Caki2 (cell line): ENCODE results near the gene CDC42EP3. TPM values are rescaled to one million over a fixed set of nuclear protein-coding genes. Genes with fewer than 3 reads are reported as not detected.

Experiments used
- DNase-seq: peaks from one replicate; pipeline ENCODE4 v3.0.0-alpha.2; 2015; ENCODE audit warnings: low read depth
- in situ Hi-C: cut with HindIII; loops from 2 replicates; pipeline ENCODE4 v1.10.0; 2016; ENCODE audit warnings: low sequenced_read_pairs, low pct_unique_long_range_greater_than_20kb, mixed read lengths
- total RNA-seq: library from RNA; depleted of rRNA; stranded (reverse); fragments of >200 nt; shearing (Covaris generic); gene quantifications from 2 replicates; pipeline ENCODE4 v1.2.3, GENCODE V29; 2014; ENCODE audit warnings: low replicate concordance

The CDC42EP3 gene
- total RNA-seq, 1 experiment from 2014 or later, result 41.0 TPM

- no peak for DNase-seq
- in situ Hi-C loops, result no loop called here
These were observed 7.2 kb downstream of the CDC42EP3 start for GRCh38 chr2:37664231-37664643.

- no peak for DNase-seq
- in situ Hi-C loops, result no loop called here
These were observed 8.1 kb downstream of the CDC42EP3 start for GRCh38 chr2:37663390-37663789.

DNA sequence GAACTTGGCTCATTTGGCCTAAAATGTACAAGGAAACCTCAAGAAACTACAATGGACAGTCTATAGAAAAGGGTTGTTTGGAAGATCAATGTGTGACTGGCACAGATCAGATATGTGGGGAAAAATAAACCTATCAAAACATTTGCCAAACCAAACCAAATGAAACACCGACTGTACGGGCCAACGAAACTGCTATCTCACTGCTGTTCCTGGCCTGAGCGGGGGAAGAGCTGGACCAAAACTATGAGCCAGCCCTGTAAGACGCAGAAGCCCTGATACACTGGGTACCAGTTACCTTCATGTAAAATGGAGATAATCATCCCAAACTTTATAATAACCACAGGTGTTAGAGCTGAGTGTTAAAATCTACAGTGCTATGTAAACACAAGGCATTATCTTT is 11.7 kb downstream of the CDC42EP3 start:
- in situ Hi-C loops, result no loop called here
- no peak for DNase-seq

GRCh38 chr2:37658682-37659081 is 12.8 kb downstream of the CDC42EP3 start:
- no peak for DNase-seq
- in situ Hi-C loops, result no loop called here

DNA sequence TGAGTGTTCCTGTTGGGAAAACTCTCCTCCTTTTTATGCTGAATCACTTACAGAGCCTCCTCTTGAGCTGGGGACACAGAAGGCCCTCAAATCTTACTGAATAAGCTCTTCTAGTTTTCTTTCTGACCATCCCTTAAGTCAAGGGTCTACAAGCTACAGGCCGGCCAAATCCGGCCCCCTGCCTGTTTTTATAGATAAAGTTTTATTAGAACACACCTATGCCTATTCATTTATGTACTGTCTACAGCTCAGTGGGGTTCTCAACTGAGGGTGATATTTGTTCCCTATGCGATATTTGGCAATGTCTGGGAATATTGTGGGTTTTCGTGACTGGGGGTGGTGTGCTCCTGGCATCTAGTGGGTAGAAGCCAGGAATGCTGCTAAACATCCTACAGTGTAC is 14.0 kb downstream of the CDC42EP3 start:
- no peak for DNase-seq
- in situ Hi-C loops, result no loop called here

DNA sequence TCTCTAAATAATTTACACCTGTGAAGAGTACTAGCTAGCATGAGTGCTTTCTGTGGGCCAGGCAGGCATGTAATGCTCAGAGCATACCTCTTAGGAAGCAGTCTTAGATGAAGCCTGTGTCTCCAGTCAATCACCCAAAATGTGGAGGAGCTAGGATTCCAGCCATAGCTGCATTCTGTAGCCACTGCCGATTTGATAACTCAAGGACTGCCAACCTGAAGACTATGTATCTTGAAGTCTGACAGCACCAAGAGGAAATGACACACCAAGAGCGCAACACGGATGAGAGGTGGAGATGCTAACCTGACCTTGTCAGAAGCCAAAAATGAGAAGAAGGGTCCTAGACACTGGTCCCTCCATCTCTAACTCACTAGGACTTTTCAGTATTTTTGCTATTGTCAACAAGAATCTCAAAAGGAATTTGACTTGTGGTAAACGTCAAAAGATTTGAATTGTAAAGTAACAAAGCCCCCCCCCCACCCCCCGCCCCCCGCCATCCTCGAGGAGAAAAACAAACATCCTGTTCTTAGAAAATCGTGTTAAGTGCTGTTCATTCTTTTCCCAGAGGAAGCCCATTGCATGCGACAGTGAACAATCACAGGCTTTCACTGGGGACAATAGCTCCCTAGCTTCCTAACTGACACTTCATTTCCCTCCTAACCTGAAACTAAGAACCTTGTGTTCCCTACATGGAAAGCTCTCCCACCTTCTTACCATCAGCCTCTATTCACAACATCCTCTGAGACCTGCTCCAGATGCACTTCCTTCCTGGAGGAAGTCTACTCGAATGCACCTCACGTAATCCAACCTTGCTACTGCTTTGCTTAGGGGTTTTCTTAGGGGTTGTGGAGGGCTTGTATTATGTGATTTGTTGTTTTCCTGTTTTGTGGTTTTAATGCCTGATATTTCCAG is 14.7 kb downstream of the CDC42EP3 start:
- in situ Hi-C loops, result no loop called here
- no peak for DNase-seq

GRCh38 chr2:37654932-37655841 is 16.3 kb downstream of the CDC42EP3 start:
- in situ Hi-C loops, result no loop called here
- no peak for DNase-seq

DNA sequence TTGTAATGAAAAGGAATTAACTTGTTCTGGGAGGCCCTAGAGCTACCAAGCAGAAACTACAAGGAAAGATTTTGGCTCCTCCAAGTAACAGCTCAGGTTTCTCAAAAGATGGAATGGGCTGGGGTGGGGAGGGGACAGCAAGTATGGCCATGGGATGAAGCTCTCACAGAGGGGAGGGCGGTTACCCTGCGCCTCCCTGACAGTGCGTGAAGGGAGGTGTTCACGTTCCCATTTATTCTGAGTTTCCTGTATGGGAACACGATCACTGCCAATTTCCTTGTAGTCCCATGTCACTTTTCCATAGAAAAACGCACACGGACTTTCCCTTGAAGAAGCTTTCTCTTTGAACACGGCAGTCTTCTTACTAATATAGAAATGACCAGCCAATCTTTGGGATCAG is 17.0 kb downstream of the CDC42EP3 start:
- in situ Hi-C loops, result no loop called here
- DNase-seq, result no peak

- DNase-seq, result no peak
- in situ Hi-C loops, result no loop called here
These were observed 17.6 kb downstream of the CDC42EP3 start for GRCh38 chr2:37653805-37654378.

DNA sequence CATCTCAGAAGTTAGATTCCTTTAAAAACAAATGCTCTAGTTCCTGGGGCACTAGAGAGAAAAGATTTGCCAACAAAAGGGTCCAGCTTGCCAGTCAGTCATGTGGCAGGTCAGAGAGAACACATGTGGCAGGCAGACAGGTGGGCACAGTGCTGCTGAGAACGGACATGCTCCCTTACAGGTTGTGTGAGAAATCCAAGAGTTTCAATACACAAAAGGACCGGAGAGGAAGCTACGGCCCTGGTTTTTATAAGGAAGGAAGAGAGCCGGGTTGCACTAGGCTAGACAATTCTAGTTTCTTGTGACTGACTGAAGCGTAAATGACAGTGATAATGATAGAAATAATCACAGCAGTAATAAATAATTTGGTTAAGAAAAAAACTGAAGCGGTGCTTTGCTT is 18.3 kb downstream of the CDC42EP3 start:
- no peak for DNase-seq
- in situ Hi-C loops, result no loop called here

DNA sequence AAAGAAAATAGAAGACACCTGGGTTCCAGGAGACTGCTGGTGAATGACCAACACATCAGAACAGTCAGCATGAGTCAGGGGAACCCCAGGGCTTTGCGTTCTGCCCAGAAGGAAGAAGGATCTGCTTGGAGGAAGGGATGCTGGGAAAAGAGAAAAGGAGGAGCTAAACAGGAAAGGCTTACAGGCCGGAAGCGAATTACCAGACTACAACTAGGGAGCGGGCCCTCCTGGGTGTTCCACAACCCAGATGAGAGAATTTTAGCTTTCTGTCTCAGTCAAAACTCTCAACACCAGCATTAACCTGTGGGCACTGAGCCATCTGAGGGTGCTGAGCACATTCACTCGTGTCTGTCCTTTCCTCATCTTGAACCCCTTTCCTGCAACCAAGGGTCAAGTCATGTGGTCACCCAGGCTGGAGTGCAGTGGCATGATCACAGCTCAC is 19.2 kb downstream of the CDC42EP3 start:
- DNase-seq, result peak; percentile 92
- in situ Hi-C loops, result no loop called here

GRCh38 chr2:37650548-37651093 is 20.8 kb downstream of the CDC42EP3 start:
- no peak for DNase-seq
- in situ Hi-C loops, result no loop called here

- DNase-seq, result no peak
- in situ Hi-C loops, result no loop called here
These were observed 21.9 kb downstream of the CDC42EP3 start for GRCh38 chr2:37649518-37649917.

GRCh38 chr2:37648331-37649011 is 23.0 kb downstream of the CDC42EP3 start:
- in situ Hi-C loops, result no loop called here
- DNase-seq, result no peak

DNA sequence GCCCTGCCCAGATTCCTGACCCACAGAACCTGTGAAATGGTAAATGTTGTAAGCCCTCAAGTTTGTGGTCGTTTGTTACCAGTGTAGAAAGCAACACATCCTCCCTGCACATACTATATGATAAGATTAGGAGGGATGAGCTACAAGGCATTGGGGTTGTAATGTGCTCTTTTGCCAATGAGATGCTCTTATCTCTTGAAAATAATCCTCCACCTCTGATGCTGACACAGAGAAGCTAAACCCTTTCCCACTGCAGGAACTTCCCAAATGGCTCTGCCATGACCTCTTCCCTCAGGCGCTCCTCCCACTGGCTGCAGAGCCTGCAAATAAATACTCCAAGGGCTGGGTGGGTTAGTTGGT is 23.5 kb downstream of the CDC42EP3 start:
- DNase-seq, result no peak
- in situ Hi-C loops, result no loop called here

DNA sequence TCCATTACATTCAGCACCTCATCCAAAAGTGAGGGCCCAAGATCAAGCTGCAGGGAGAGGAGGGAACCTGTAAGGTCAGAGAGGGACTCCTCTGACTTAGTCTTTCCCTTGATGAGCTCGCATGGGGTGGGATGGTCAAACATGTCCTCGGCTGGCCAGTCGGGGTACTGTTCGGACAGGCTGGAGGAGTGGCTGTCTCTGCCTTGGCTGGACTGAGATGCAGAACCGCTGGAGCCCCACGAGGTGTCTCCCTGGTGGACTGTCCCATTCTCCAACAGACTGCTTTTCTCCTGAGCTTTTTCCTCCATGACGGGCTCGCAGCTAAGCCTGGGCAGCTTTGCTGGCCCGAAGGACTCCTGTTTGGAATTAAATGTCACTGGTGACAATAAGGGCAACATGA is 25.6 kb downstream of the CDC42EP3 start:
- in situ Hi-C loops, result no loop called here
- DNase-seq, result no peak

- in situ Hi-C loops, result no loop called here
- DNase-seq, result no peak
These were observed 26.1 kb downstream of the CDC42EP3 start for GRCh38 chr2:37645362-37645761.

GRCh38 chr2:37644191-37644590 is 27.3 kb downstream of the CDC42EP3 start:
- DNase-seq, result no peak
- in situ Hi-C loops, result no loop called here
